Lower lobe of right lung (tissue), 2 donors: ENCODE measurements around the gene SCN4B. TPM values are rescaled to one million over a fixed set of nuclear protein-coding genes. Genes with fewer than 3 reads are reported as not detected.

Experiments used
- ATAC-seq, 2 donors: fragments of 200-7000 bp; cut with Tn5 transposase; one replicate each; pipeline ENCODE4 v1.9.1; 2020 to 2022; ENCODE audit warnings: mild to moderate bottlenecking in 2 of 2, moderate library complexity in 2 of 2
- DNase-seq: peaks from one replicate; pipeline ENCODE4 v3.0.0-alpha.2; 2020
- H3K27ac ChIP-seq: fragments of 200-600 bp; one replicate; pipeline ENCODE4 v1.8.0; 2022
- H3K27me3 ChIP-seq: fragments of 200-600 bp; one replicate; pipeline ENCODE4 v1.8.0; 2022; ENCODE audit warnings: low read depth
- H3K36me3 ChIP-seq: fragments of 200-600 bp; one replicate; pipeline ENCODE4 v1.8.0; 2022; ENCODE audit warnings: mild to moderate bottlenecking
- H3K4me1 ChIP-seq: fragments of 200-600 bp; one replicate; pipeline ENCODE4 v1.8.0; 2022
- H3K4me3 ChIP-seq: fragments of 200-600 bp; one replicate; pipeline ENCODE4 v1.8.0; 2022; ENCODE audit warnings: mild to moderate bottlenecking
- H3K9me3 ChIP-seq: fragments of 200-600 bp; one replicate; pipeline ENCODE4 v1.8.0; 2022
- CTCF ChIP-seq: fragments of 200-600 bp; IDR thresholded peaks from one replicate; pipeline ENCODE4 v1.8.0; 2022; ENCODE audit warnings: antibody characterized with exemption, mild to moderate bottlenecking
- intact Hi-C: fragments of 100-400 bp; cut with DNase I; formaldehyde crosslinking; loops from one replicate; pipeline ENCODE4 v1.11.0; 2022
- total RNA-seq: library from RNA; stranded (reverse); fragmentation: NEBNext Ultra II Directional; extraction: Animal tissue kit (Norgen Biotek cat#: 25700); gene quantifications from one replicate; pipeline ENCODE4 v1.2.1, GENCODE V29; 2021
- donor health status: DM: no; HTN: yes; CAD: no; lungs with severe emphysema.

The SCN4B gene
- total RNA-seq, 1 donor from 2014 or later: 6.0 TPM

DNA sequence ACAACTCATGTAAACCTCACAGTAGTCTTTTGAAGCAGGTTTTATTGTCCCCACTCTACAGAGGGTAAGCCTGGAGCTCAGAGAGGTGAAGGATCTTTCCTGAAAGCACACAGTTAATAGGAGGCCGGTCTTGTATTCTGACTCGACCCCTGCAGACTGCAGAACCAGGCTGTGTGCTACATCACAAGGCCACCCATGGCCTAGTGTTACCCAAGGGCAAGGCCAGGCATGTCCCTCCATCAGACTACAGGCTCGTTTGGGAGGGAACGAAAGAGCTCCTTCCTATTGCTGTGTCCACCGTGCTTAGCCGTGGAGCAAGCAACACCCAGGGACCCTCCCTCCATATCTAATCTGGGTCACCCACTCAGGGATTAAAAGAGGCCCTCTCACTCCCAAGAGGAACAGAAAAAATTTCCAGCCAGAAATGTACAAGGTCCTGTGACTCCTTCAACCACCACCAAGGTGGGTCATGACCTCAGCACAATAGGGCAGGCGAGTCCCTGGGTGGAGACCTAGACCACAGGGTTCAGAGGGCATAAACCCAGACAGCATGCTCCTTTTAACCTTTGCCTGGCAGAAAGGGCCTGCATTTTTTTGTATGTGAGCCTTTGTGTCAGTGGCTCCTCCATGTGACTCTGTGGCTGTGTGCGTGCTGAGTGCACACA, 59.6 kb downstream of the SCN4B start:
- DNase-seq: no peak
- no peak for ATAC-seq

GRCh38 chr11:118091690-118092089, 60.9 kb downstream of the SCN4B start:
- Histone ChIP-seq H3K27me3 (no peaks in the 10 kb centered on the region), H3K27ac (no peak overlapping the region), H3K4me3 (no peak overlapping the region), H3K9me3 (peaks cover 10% of the 10 kb centered on the region), H3K36me3 (no peaks in the 10 kb centered on the region), H3K4me1 (no peaks in the 10 kb centered on the region)
- no peak for TF ChIP-seq CTCF
- intact Hi-C loops: no loop called here
- DNase-seq (no peak), ATAC-seq (no peak)

More for the DNA sequence above, 59.6 kb downstream of the SCN4B start:
- intact Hi-C loops: no loop called here
- Histone ChIP-seq H3K4me3 (no peak overlapping the region), H3K27me3 (no peaks in the 10 kb centered on the region), H3K9me3 (no peaks in the 10 kb centered on the region), H3K36me3 (no peaks in the 10 kb centered on the region), H3K27ac (no peak overlapping the region), H3K4me1 (no peaks in the 10 kb centered on the region)
- no peak for TF ChIP-seq CTCF

GRCh38 chr11:118090545-118091162, 62.0 kb downstream of the SCN4B start:
- intact Hi-C loops: no loop called here
- DNase-seq (peak; percentile 20), ATAC-seq (no peak)
- Histone ChIP-seq H3K27ac (no peak overlapping the region), H3K9me3 (peaks cover 10% of the 10 kb centered on the region), H3K4me3 (no peak overlapping the region), H3K27me3 (no peaks in the 10 kb centered on the region), H3K4me1 (no peaks in the 10 kb centered on the region), H3K36me3 (no peaks in the 10 kb centered on the region)
- no peak for TF ChIP-seq CTCF

DNA sequence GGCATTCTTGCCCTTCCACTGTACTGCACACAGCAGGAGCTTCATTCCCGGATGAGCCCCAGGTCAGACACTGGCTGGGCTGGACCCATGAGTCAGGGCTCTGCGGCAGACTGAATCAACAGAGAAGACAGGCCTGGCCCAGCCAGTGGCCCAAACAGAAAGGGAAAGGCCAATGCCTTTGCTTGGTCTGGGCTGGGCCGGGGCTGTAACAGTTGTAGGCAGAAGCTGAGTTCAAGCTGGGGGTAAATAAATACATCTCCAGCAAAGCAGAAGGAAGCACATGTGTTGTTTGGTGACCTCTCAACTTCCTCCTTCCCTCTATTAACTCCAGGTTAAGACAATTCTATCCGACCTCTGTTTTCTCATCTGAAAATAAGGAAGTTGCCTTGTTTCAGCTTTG, 64.1 kb downstream of the SCN4B start:
- DNase-seq (peak; percentile 62), ATAC-seq (peak; percentile 29 to 68)
- Histone ChIP-seq H3K9me3 (peaks cover 10% of the 10 kb centered on the region), H3K27ac (no peak overlapping the region), H3K4me3 (no peak overlapping the region), H3K27me3 (no peaks in the 10 kb centered on the region), H3K4me1 (peaks cover 12% of the 10 kb centered on the region), H3K36me3 (no peaks in the 10 kb centered on the region)
- no peak for TF ChIP-seq CTCF
- intact Hi-C loops: no loop called here

GRCh38 chr11:118087931-118088330, 64.7 kb downstream of the SCN4B start:
- Histone ChIP-seq H3K36me3 (no peaks in the 10 kb centered on the region), H3K27me3 (no peaks in the 10 kb centered on the region), H3K27ac (no peak overlapping the region), H3K4me1 (peaks cover 14% of the 10 kb centered on the region), H3K4me3 (no peak overlapping the region), H3K9me3 (peaks cover 10% of the 10 kb centered on the region)
- no peak for TF ChIP-seq CTCF
- DNase-seq (no peak), ATAC-seq (no peak)
- intact Hi-C loops: no loop called here
